GM18505 (cell line): Measurements from ENCODE around the gene KISS1.

Experiments used
- ATAC-seq: cut with Tn5 transposase; IDR thresholded peaks from one replicate; pipeline ENCODE4 v1.9.1; 2021; ENCODE audit not compliant: unreplicated experiment
- POLR2A ChIP-seq: IDR thresholded peaks from 4 replicates; pipeline ENCODE4 v1.6.1; 2011; ENCODE audit warnings: borderline replicate concordance; ENCODE audit not compliant: insufficient read depth, insufficient read length; ENCODE audit errors: extremely low read depth

KISS1 gene

GRCh38 chr1:204213668-204214662 is 17.7 kb upstream of the KISS1 start, which contains the start of gene GOLT1A:
Gene GOLT1A, minus strand, starts transcription at chr1:204213988. Its CDS starts 82 bp downstream, at chr1:204213906.
- no peak for TF ChIP-seq POLR2A
- ATAC-seq, result no peak

DNA sequence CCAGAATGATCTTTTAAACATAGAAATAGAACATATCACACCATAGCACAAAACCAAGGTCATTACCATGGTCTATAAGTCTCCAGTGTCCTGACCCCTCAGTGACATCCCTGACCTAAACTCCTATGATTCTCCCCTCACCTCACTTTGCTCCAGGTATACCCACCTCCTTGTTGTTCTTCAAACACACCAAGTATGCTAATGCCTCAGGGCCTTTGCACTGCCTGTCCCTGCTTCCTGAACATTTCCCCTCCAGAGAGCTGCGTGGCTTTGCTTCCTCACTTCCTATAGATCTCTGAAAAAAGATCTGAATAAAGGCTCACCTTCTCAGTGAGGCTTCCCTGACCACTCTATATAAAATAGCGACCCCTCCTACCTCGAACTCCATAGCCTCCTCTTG is 16.4 kb upstream of the KISS1 start:
- no peak for TF ChIP-seq POLR2A
- no peak for ATAC-seq

DNA sequence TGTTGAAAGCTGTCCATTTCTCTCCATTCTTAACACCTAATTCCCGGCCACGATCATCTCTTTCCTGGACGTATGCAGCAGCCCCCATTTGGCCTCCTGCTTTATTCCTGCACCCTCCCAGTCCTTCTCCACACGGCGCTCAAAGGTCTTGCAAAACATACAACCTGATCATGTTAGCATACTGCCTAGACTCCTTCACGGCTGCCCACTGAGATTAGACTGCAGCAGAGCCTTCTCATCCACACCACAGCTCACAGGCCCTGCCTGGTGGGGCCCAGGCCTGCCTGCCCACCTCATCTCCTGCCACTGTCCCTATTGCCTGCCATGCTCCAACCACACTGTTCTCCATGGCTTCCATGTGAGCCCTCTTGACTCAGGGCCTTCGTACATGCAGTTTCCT is 14.8 kb upstream of the KISS1 start:
- no peak for ATAC-seq
- TF ChIP-seq POLR2A, result no peak

DNA sequence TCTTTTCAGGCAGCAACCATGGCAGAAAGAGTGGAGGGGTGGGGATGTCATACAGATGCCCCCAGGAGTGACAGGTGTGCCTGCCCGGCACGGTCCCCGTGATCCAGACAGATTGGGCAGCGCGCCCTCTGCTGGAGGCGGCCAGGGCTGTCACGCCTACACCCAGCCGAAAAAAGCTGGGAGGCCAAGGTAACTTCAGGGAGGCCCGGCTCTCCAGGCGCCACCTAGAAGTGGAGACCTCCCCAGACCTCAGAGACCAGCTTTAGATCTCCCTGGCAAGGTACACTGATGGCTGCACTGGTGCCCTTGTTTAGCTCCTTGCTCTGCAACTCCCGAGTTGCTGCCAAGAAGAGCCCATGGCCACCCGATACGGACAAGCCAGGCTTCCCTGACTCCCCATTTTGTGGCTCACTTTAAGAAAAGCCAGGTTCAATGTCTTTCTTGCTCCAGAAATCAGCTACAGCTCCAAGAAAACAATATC is 10.9 kb upstream of the KISS1 start:
- peak; percentile 56 for ATAC-seq
- no peak for TF ChIP-seq POLR2A

DNA sequence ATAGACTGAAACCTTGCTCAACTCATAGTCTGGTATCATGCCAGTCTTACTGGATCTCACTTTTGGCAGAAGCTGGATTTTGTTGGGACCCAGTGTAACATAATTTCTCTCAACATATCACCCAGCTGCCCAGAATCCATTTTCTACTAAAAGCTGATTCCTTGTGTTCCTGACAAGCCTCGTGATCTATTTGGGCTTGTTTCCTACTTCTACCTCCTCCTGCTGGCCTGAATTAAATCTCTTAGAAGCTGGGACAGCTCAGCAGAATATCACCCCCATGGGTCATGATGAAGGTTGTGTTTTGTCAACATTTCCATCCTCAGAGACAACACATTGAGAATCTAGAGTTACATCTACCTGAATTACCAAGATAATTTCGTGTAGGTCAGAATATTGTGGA is 9.8 kb upstream of the KISS1 start:
- TF ChIP-seq POLR2A, result no peak
- no peak for ATAC-seq

DNA sequence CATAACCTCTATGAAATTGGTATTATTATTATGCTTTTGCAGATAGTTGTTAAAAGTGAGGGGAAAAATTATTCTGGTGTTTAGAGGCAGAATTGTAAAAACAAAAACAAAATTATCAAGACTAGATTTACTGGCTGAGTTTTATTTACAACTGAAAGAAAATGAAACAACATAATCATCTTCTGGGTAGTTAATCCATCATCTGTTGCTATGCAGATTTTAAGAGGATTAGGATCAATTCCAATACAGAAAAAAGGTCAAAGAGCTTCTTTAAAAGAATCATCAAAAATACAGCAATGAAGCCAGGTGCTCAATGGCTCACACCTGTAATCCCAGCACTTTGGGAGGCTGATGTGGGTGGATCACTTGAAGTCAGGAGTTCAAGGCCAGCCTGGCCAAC is 9.2 kb upstream of the KISS1 start:
- no peak for ATAC-seq
- no peak for TF ChIP-seq POLR2A

DNA sequence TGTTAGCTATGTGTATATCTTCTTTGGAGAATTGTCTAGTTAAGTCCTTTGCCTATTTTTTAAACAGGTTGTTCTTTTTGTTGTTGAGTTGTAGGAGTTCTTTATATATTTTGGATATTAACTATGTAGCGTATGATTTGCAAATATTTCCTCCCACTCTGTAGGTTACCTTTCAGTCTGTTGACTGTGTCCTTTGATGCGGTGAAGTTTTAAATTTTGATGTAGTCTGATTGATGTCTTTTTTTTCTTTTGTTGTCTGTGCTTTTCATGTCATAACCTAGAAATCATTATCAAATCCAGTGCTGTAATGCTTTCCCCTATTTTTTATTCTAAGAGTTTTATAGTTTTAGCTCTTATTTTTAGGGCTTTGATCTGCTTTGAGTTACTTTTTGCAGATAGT is 8.7 kb upstream of the KISS1 start:
- TF ChIP-seq POLR2A, result no peak
- no peak for ATAC-seq

- no peak for TF ChIP-seq POLR2A
- no peak for ATAC-seq
Observed at GRCh38 chr1:204203206-204203767, 7.0 kb upstream of the KISS1 start.

DNA sequence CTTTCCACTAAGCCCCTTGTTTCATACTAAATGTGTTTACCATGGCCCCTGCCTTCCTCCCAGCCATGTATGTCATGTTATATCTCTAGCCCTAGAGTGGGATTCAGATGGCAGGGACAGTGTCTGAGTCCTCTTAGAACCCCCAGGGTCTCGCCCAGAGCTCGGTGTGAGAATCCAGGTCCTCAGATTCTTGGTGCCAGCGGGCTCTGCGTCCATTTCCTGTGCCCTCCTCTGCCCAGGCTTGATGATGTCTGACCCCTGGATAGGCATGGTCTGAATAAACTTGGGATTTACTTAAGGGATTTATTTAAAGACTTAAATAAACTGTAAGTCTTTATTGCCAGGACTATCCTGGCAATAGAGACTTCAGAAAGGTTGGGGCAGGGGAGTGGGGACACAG is 6.2 kb upstream of the KISS1 start:
- no peak for TF ChIP-seq POLR2A
- ATAC-seq, result no peak

DNA sequence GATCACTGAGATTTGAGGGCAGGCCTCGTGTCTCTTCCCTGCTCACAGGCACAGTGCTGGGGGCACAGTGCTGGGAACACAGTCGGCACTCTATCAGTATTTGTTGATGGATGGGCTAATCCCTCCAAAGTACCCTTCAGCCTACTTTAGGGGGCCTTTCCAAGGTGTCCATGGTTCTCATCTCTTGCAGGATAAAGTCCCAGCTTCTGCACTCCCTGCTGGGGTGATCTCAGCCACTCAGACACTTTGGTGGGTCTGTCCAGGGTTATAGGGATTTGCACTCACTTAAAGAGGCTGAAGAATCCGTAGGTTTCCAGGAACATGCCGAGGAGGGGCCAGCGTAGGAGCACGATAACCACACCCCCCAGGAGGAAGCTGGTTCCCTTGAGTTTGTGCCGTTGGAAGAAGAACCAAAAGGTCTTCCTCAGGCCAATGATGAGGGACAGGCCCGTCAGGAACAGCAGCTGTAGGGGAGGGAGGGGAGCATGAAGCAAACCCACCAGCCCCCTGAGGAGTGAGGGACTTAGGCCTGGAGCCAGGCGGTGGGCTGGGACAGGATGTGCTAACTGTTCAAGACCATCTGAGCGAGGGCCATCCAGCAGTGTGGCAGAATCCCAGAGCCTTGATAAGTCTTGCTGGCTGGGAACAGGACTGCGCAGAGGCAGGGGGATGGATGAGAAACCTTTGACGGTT is 5.2 kb upstream of the KISS1 start:
- no peak for TF ChIP-seq POLR2A
- no peak for ATAC-seq

- no peak for TF ChIP-seq POLR2A
Observed at GRCh38 chr1:204199579-204199978, 3.3 kb upstream of the KISS1 start.

GRCh38 chr1:204198348-204199340 is 2.4 kb upstream of the KISS1 start:
- ATAC-seq, result no peak
- no peak for TF ChIP-seq POLR2A

More at GRCh38 chr1:204199579-204199978, 3.3 kb upstream of the KISS1 start:
- ATAC-seq, result no peak

GRCh38 chr1:204197068-204197467 is 777 bp upstream of the KISS1 start:
- no peak for ATAC-seq
- no peak for TF ChIP-seq POLR2A

DNA sequence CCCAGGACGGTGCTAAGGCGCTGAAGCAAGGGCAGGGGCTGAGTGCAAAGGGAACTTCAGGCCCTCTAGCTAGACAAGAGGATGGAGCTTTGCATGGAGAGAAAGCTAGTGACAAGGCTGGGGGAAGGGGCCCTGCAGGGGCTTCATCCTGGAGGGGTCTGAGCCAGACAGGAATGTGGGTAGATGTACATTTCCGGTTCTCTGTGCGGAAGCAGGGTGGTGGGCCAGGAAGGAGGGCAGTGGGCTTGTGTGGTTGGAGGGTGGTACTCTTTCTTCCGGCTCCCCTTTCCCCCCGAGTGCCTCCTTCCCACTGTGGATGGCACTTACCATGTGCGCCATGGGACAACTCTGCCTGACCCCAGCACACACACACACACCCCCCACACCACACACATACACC is 1.5 kb downstream of the KISS1 start:
- no peak for TF ChIP-seq POLR2A
- no peak for ATAC-seq
